Measurements from ENCODE around the gene UTS2R. TPM values are rescaled to one million over a fixed set of nuclear protein-coding genes. Genes with fewer than 3 reads are reported as not detected.

UTS2R gene
- total and polyA plus RNA-seq, 2 of the 4 experiments (the other 2 are of a cell fraction), result not detected

GRCh38 chr17:82324566-82325285 lies 46.8 kb upstream of the UTS2R start:
- Histone ChIP-seq H3K4me1 (ENCODE audit: control insufficient read depth, insufficient read depth, low read length) (no peaks in the 10 kb centered on the region; the same call in 1 of the 2 replicates), H4K91ac (ENCODE audit: insufficient read depth, low read depth, low read length) (no peak overlapping the region), H3K9me3 (ENCODE audit: control insufficient read depth, insufficient read depth, low read length) (no peaks in the 10 kb centered on the region), H2BK5ac (ENCODE audit: low read depth, low read length, poor library complexity, severe bottlenecking) (no peak overlapping the region), H2AK9ac (replicated peaks; ENCODE audit: low read depth, low read length, poor library complexity) (no peak overlapping the region), H3K4me2 (ENCODE audit: low read depth, low read length) (no peak overlapping the region), H4K20me1 (ENCODE audit: insufficient read depth, low read length) (no peaks in the 10 kb centered on the region; the same call in 1 of the 2 replicates), H3K14ac (replicated peaks; ENCODE audit: low read depth, low read length) (no peak overlapping the region), H3K4ac (ENCODE audit: low read depth, low read length) (no peak overlapping the region), H3K79me1 (ENCODE audit: low read depth in 1 of 2, low read length in 2 of 2) (no peaks in the 10 kb centered on the region), H3K36me3 (ENCODE audit: control insufficient read depth, insufficient read depth, low read length) (no peaks in the 10 kb centered on the region), H2BK20ac (ENCODE audit: low read depth, low read length) (no peak overlapping the region), H4K8ac (ENCODE audit: low read depth in 2 of 2, low read length in 2 of 2) (no peak overlapping the region), H2AK5ac (ENCODE audit: low read depth, low read length) (no peak overlapping the region), H3K4me3 (ENCODE audit: insufficient read depth, low read depth, low read length) (no peak overlapping the region), H3K9me1 (ENCODE audit: insufficient read depth, low read length) (no peaks in the 10 kb centered on the region), H3K27me3 (ENCODE audit: control insufficient read depth, insufficient read depth, low read length) (peaks cover 8% of the 10 kb centered on the region), H4K5ac (ENCODE audit: low read depth, low read length) (no peak overlapping the region), H3K27ac (ENCODE audit: insufficient read depth, low read length) (no peak overlapping the region), H3K18ac (ENCODE audit: low read depth, low read length) (no peak overlapping the region), H2BK15ac (ENCODE audit: low read depth, low read length) (no peak overlapping the region), H2BK120ac (ENCODE audit: low read depth, low read length) (no peak overlapping the region), H3K9ac (ENCODE audit: low read depth, low read length) (no peak overlapping the region), H3K23ac (ENCODE audit: low read depth, low read length) (no peak overlapping the region), H2AFZ (replicated peaks; ENCODE audit: low read length, poor library complexity) (no peak overlapping the region), H3K56ac (ENCODE audit: extremely low read depth, insufficient read depth, low read length) (no peak overlapping the region)
- TF ChIP-seq MAZ (IDR thresholded peaks at IDR 0.05; ENCODE audit: borderline replicate concordance, low read depth, low read length), result no peak
- TF ChIP-seq BHLHE40 (IDR thresholded peaks at IDR 0.05; ENCODE audit: low read depth, low read length), result no peak
- no peak for TF ChIP-seq MXI1 (IDR thresholded peaks at IDR 0.05; ENCODE audit: borderline replicate concordance, low read depth, low read length)
- TF ChIP-seq CTCF (conservative IDR thresholded peaks at IDR 0.05; ENCODE audit: low read depth, low read length), result no peak
- TF ChIP-seq MAFK (IDR thresholded peaks at IDR 0.05; ENCODE audit: low read depth, low read length), result no peak
- no peak for TF ChIP-seq CHD1 (IDR thresholded peaks at IDR 0.05; ENCODE audit: low read depth, low read length)
- TF ChIP-seq CEBPB (IDR thresholded peaks at IDR 0.05; ENCODE audit: low read depth, low read length), result no peak
- TF ChIP-seq NFE2L2 (IDR thresholded peaks at IDR 0.05; ENCODE audit: low read depth, low read length), result no peak
- no peak for TF ChIP-seq USF2 (IDR thresholded peaks at IDR 0.05; ENCODE audit: low read depth, low read length)
- TF ChIP-seq POLR2A (IDR thresholded peaks at IDR 0.05; ENCODE audit: low read depth, low read length), result no peak
- TF ChIP-seq SMC3 (IDR thresholded peaks at IDR 0.05; ENCODE audit: low read depth, low read length), result no peak
- 56% methylated on average over 7 of the region's 25 CpGs; no CpG with 5 or more reads in 1 of the 2 experiments for WGBS, 2 experiments (ENCODE audit: extremely low coverage in 2 of 2, insufficient read length in 1 of 2)
- CTCF ChIA-PET, result no interaction called here
- dilution Hi-C loops (cut with HindIII; ENCODE audit: low sequenced_read_pairs, unreplicated experiment), result no loop called here
- no TSS peak for BruUV-seq (replicated peaks)
- intact Hi-C loops (cut with micrococcal nuclease), result loop anchor here (5.0 to 10.0 kb wide), 3 partner anchors 57 to 290 kb away; partner anchors contain the start of genes DCXR and RAC3
- in situ Hi-C loops (cut with MboI; ENCODE audit: low sequenced_read_pairs), result no loop called here
- no peak for ATAC-seq (ENCODE audit: low read depth)
- POLR2A ChIA-PET (ENCODE audit: unreplicated experiment), result interaction anchor here (0.6 kb wide), 1 partner anchor 639 kb away, joined by 4 read pairs; no protein-coding TSS in a partner anchor
- no peak for DNase-seq

Data from IMR-90 (cell line).